GM19463 (cell line): ENCODE measurements around the gene SCRN2.

Source experiments
- ATAC-seq: cut with Tn5 transposase; IDR thresholded peaks from one replicate; pipeline ENCODE4 v1.9.1; 2021; ENCODE audit warnings: mild to moderate bottlenecking, moderate library complexity; ENCODE audit not compliant: unreplicated experiment

Gene SCRN2

GRCh38 chr17:47840742-47841487, at the start of gene SCRN2:
Gene SCRN2, minus strand, starts transcription at chr17:47841273. Its CDS starts 430 bp downstream, at chr17:47840843.
- peak; percentile 90 for ATAC-seq

- no peak for ATAC-seq
These were observed 48.9 kb upstream of the SCRN2 start for GRCh38 chr17:47889734-47890529.

GRCh38 chr17:47888293-47888692, 47.2 kb upstream of the SCRN2 start:
- ATAC-seq: no peak

- no peak for ATAC-seq
These were observed 44.0 kb upstream of the SCRN2 start for GRCh38 chr17:47884905-47885730.

GRCh38 chr17:47884427-47884740, 43.3 kb upstream of the SCRN2 start:
- ATAC-seq: no peak

- no peak for ATAC-seq
These were observed 42.7 kb upstream of the SCRN2 start for GRCh38 chr17:47883589-47884426.

- no peak for ATAC-seq
These were observed 41.9 kb upstream of the SCRN2 start for GRCh38 chr17:47882695-47883588.

GRCh38 chr17:47882247-47882646, 41.2 kb upstream of the SCRN2 start:
- no peak for ATAC-seq

GRCh38 chr17:47879776-47880454, 38.8 kb upstream of the SCRN2 start:
- ATAC-seq: no peak

- no peak for ATAC-seq
These were observed 38.0 kb upstream of the SCRN2 start for GRCh38 chr17:47879028-47879585.

- no peak for ATAC-seq
These were observed 37.3 kb upstream of the SCRN2 start for GRCh38 chr17:47878203-47879027.

GRCh38 chr17:47877368-47878034, 36.4 kb upstream of the SCRN2 start:
- ATAC-seq: no peak

- no peak for ATAC-seq
These were observed 34.2 kb upstream of the SCRN2 start for GRCh38 chr17:47875011-47875985.

GRCh38 chr17:47873200-47874090, 32.4 kb upstream of the SCRN2 start:
- no peak for ATAC-seq

GRCh38 chr17:47872651-47873161, 31.6 kb upstream of the SCRN2 start:
- no peak for ATAC-seq
